Measurements from ENCODE around the gene IL23A.
A peak's percentile ranks its signal among the peaks of the same experiment; 100 is the strongest.

The IL23A gene

GRCh38 chr12:56338308-56339157 is at the start of gene IL23A:
TSS of gene IL23A (plus strand) at chr12:56338884. CDS start at chr12:56339045, 161 bp downstream.
- TF ChIP-seq, protein P1, sequence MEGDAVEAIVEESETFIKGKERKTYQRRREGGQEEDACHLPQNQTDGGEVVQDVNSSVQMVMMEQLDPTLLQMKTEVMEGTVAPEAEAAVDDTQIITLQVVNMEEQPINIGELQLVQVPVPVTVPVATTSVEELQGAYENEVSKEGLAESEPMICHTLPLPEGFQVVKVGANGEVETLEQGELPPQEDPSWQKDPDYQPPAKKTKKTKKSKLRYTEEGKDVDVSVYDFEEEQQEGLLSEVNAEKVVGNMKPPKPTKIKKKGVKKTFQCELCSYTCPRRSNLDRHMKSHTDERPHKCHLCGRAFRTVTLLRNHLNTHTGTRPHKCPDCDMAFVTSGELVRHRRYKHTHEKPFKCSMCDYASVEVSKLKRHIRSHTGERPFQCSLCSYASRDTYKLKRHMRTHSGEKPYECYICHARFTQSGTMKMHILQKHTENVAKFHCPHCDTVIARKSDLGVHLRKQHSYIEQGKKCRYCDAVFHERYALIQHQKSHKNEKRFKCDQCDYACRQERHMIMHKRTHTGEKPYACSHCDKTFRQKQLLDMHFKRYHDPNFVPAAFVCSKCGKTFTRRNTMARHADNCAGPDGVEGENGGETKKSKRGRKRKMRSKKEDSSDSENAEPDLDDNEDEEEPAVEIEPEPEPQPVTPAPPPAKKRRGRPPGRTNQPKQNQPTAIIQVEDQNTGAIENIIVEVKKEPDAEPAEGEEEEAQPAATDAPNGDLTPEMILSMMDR (IDR thresholded peaks at IDR 0.05; ENCODE audit: low read depth, low read length): no peak
- H3K4me3 ChIP-seq (ENCODE audit: low read depth, low read length): no peak within 1 kb of the TSS

DNA sequence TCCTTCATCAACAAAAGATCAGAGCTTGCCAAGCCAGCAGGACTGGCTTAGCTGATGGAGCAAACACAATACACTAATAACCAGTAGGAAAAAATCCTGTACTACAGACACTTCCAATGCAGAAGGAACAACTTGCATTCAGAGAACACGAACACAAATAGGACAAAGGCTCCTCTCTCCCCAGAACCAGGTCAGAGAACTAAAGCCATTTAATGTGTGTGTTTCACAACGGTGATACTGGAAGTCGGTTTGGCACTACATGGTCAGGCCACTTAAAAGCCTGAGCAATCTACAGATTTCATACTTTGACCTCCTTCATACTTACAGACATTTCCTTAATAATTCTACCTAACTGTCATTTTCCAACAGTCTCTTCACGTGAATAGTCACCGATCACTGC is 44.9 kb upstream of the IL23A start:
- H3K4me3 ChIP-seq (ENCODE audit: low read depth, low read length): no peak overlapping the region
- TF ChIP-seq, protein P1 (IDR thresholded peaks at IDR 0.05; ENCODE audit: low read depth, low read length): no peak

DNA sequence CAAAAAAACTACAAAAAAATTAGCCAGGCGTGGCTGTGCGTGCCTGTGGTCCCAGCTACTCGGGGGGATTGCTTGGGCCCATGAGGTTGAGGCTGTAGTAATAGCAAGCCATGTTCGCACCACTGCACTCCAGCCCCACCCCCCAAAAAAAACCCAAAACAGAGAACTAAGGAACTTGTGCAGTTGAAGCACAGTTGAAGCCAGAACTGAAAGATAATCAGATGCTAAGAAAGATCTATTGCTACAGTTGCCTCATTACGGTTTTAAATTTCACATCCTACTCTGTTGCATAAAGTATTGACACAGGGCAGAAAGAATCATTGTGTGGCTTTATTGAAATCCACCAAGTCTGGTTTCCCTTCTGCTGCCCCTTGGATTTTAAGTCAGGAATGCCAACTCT is 42.4 kb upstream of the IL23A start:
- TF ChIP-seq, protein P1 (IDR thresholded peaks at IDR 0.05; ENCODE audit: low read depth, low read length): no peak
- H3K4me3 ChIP-seq (ENCODE audit: low read depth, low read length): no peak overlapping the region

GRCh38 chr12:56297400-56297799 is 41.3 kb upstream of the IL23A start:
- TF ChIP-seq, protein P1 (IDR thresholded peaks at IDR 0.05; ENCODE audit: low read depth, low read length): no peak
- H3K4me3 ChIP-seq (ENCODE audit: low read depth, low read length): no peak overlapping the region

DNA sequence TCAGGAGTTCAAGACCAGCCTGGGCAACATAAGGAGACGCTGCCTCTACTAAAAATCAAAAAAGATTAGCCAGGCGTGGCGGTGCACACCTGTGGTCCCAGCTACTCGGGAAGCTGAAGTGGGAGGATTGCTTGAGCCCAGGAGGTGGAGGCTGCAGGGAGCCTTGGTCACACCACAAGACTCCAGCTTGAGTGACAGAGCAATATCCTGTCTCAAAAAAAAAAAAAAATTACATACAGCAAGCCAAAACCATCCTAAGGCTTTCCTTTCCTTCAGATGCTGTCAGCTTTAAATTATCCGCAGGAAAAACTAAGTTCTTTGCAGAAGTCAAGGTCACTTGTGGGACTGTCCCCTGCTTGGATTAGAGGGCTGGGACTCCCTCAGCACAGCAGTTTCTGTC is 39.9 kb upstream of the IL23A start:
- TF ChIP-seq, protein P1 (IDR thresholded peaks at IDR 0.05; ENCODE audit: low read depth, low read length): no peak
- H3K4me3 ChIP-seq (ENCODE audit: low read depth, low read length): peak overlapping the region; percentile 91

DNA sequence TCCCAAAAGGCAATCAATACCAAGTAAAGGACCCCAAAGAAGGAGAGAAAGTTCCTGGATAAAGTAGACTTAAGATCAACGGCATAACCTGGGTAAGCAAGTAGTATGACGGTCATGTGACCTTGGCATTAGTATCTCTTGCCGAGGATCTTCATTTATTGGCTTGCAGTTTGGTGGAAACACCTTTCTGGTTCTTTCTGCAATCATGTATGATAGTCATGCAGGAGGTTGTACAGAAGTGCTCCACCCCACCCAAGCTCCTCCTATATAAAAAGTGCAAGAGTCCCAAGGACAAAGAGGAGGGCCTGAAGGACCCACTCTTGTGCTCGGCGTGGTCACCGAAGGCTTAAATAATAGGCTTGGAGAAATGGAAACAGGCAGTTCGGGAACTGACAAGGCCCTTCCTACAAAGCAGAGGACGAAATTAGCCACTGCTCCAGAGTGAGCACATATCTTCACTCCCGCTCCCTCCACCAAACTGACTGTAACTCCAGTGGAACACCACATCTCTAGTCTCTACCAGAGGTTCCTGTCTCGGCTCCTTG is 39.3 kb upstream of the IL23A start:
- TF ChIP-seq, protein P1 (IDR thresholded peaks at IDR 0.05; ENCODE audit: low read depth, low read length): no peak
- peak overlapping the region; percentile 91 for H3K4me3 ChIP-seq (ENCODE audit: low read depth, low read length)
